HG02840 (cell line): ENCODE results near the gene GLE1.
A peak's percentile ranks its signal among the peaks of the same experiment; 100 is the strongest.

ENCODE experiments used
- ATAC-seq: cut with Tn5 transposase; IDR thresholded peaks from one replicate; pipeline ENCODE4 v1.9.1; 2021; ENCODE audit warnings: mild to moderate bottlenecking, moderate library complexity, moderate number of reproducible peaks; ENCODE audit not compliant: unreplicated experiment, low FRiP score

GLE1 gene

GRCh38 chr9:128504485-128505413 lies at the start of gene GLE1:
GLE1 (plus strand) TSS chr9:128504719; CDS start chr9:128504806, 87 bp downstream.
- ATAC-seq, result peak; percentile 92

DNA sequence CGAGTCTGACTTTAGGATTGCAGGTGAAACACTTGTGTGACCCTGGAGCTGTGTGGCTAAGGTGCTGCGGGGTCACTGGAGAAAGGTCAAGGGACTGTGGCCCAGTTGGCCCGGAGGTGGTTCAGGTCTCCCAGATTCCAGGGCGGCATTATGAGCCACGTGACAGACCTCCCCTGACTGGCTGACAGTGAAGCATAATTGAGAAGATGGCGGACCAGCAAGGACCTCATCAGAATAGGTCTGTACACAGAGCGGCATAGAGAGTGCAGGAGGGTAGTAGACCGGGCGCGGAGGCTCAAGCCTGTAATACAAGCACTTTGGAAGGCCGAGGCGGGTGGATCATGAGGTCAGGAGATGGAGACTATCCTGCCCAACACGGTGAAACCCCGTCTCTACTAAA lies 49.5 kb upstream of the GLE1 start:
- no peak for ATAC-seq

- peak; percentile 84 for ATAC-seq
These were observed 48.5 kb upstream of the GLE1 start, which contains the start of gene ODF2 for GRCh38 chr9:128455849-128456612. ODF2 (plus strand) TSS chr9:128456006; CDS start chr9:128456092, 86 bp downstream.

- ATAC-seq, result peak; percentile 58
These were observed 47.9 kb upstream of the GLE1 start for GRCh38 chr9:128456613-128457061.

DNA sequence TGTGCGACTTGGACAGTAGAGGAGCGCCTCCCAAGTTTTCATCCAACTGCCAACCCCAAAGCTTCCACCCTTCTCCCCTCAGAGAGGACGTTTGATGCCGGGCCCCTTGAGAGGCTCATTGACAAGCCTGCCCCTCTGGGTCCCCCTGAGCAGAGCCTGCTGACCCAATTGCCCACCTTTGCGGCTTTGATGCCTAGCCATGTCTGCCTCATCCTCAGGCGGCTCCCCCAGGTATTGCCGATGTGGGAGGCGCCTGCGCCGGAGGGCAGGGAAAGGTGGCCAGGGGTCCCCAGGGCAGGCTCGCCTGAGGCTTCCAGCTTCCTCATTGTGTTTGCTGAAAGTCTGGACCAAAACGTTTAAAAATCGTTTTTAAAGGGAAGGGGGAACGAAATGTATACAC lies 47.3 kb upstream of the GLE1 start:
- no peak for ATAC-seq

DNA sequence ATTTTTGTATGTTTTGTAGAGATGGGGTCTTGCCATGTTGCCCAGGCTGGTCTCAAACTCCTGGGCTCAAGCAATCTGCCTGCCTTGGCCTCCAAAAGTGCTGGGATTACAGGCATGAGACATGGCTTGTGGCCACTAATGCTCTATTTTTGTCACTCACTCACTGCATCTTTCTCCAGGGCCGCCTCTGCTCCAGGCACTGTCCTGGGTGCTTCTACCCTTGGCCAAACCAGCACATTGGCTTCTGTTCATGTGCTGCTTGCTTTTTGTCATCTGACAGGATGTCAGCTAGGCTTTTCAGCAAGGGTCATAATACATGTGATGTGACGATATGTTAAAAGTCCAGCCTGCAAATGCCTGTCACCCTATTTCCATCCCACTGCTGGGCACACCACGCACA lies 45.5 kb upstream of the GLE1 start:
- ATAC-seq, result no peak

DNA sequence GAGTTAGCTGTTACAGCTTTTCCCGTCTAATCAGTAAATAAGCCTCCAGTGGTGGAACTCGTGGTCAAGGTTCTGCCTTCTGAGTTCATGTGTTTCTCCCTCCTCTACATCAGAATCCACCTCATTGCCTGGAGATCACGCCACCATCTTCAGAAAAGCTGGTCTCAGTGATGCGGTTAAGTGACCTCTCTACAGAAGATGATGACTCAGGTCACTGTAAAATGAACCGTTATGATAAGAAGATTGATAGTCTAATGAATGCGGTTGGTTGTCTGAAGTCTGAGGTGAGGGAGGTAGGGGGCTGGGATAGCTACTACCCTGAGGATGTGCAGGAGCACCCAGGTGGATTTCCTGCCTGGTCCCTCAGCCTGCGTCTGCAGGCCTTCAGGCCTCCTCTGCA lies 35.4 kb upstream of the GLE1 start:
- ATAC-seq, result no peak

DNA sequence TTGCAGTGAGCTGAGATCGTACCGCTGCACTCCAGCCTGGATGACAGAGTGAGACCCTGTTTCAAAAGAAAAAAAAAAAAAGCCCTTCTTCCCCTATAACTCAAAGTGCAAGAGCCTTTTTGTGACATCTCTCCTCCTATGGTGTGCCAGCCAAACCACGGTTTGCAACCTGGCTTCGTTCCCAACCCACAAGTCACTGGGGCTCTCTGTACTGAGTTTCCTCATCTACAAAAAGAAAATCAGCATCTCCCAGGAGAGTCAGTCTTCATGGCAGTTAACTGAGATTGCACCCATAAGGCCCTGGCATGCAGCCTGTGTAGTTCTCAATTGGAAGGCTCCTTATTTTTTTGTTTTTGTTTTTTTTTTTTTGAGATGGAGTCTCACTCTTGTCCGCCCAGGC lies 34.0 kb upstream of the GLE1 start:
- ATAC-seq, result no peak

DNA sequence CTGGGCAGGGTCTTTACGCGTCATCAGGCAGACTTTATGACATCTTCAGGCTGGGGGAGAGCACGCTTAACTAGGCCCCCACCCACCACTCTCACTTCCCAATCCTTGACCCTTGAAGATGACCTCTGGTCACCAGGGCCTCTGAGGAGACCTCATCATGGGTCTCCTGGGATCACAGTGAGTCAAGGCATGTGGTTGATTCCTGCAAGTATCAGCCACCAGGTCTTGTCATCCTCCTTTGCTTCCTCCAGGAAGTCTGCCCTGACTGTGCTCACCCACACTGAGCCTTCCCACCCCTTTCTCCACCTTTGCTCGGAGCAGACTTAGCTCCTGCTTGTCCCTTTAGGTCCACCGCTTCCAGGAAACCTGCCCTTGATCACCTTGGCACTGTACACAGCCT lies 31.4 kb upstream of the GLE1 start:
- ATAC-seq, result no peak

DNA sequence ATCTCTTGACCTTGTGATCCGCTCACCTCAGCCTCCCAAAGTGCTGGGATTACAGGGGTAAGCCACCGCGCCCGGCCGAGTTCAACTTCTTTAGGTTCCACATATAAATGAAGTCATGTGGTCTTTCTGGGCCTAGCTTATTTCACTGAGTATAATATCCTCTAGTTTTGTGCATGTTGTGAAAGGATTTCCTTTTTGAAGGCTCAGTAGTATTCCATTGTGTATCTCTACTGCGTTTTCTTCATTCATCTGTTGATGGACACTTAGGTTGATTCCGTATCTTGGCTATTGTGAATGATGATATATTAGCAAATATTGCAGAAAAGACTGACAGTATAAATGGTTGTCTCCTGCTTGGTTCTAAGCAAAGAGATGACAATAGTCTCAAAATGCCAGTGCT lies 28.7 kb upstream of the GLE1 start:
- no peak for ATAC-seq

DNA sequence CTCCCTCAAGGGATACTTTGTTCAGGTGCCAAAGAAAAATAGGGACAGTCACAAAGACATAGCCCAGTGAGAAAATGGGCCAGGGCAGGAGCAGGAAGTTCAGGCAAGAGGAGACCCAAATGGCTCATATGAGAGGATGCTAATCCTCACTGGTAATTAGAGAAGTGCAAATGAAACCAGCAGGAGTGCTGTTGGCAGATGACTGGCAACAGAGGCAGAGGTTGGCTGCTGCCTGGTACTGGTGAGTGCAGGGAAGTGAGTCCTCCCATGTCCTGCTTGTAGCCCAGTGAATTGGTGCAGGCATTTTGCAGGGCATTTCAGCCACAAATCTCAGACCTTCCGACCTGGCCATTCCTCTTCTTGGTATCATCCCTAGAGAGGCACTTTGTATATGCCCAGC lies 25.3 kb upstream of the GLE1 start:
- no peak for ATAC-seq

- no peak for ATAC-seq
These were observed 23.0 kb upstream of the GLE1 start for GRCh38 chr9:128481561-128481960.

DNA sequence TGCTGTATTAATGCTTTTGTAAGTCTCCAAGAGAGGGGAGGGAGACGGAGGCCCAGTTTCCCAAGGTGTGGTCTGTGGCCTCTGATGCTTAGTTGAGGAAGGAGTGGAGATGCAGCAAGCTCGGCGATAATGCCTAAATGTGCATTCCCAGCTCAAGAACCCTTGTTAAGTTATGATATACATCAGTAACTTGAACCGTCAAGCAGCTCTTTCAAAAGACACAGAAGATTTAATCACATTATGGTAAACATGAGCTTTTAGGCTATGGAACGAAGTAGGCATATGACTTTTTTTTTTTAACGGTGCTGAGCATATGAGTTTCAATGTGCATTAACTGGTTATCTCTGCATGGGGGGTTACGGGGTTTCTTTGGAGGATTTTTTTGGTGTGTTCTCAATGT lies 22.3 kb upstream of the GLE1 start:
- no peak for ATAC-seq

- no peak for ATAC-seq
These were observed 19.7 kb upstream of the GLE1 start for GRCh38 chr9:128484686-128485413.

- ATAC-seq, result no peak
These were observed 19.1 kb upstream of the GLE1 start for GRCh38 chr9:128485414-128485855.

DNA sequence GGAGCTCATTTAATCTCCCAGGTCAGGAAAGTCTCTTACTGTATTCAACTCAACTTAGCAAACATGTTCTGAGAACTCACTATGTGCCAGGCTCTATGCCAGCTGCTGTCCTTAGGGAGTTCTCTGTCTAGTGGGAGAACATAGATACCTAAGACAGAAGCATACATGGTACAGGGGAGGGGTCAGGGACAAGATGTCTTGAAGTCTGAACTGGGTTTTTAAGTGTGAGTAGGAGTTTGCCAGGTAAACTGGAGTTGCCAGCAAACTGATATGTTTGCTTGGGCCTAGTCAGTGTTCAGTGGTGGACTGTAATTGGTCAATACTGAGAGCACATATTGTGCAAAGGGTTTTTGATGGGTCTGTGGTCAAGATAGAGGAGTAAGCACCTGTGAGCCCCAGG lies 18.3 kb upstream of the GLE1 start:
- ATAC-seq, result no peak

GRCh38 chr9:128493424-128493823 lies 11.1 kb upstream of the GLE1 start:
- no peak for ATAC-seq

DNA sequence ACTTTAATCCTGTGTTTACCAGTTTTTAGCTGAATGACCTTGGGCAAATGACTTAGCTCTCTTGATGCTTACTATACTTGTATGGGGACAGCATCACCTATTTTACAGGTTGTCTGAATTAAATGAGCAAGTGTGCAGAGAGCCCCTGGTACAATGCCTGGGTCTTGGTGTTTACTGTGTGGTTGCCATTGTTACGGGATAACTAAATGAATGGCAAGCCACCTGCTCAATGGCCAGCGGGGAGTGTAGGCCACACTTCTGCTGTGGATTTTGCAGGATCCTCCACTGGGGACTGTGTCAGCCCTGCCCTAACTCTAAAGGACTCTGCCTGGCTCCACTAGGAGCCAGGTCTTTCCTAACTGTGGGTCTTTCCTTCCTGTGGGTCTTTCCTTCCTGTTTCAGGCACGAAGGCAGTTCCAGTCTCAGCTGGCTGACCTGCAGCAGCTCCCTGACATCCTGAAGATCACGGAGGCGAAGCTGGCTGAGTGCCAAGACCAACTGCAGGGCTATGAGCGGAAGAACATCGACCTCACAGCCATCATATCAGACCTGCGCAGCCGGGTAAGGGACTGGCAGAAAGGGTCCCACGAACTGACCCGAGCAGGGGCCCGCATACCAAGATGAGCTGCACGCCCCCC lies 10.3 kb upstream of the GLE1 start:
- ATAC-seq, result no peak

GRCh38 chr9:128494746-128495129 lies 9.8 kb upstream of the GLE1 start:
- ATAC-seq, result no peak

GRCh38 chr9:128495296-128495695 lies 9.2 kb upstream of the GLE1 start:
- no peak for ATAC-seq
